Fibroblast of the aortic adventitia (primary cell): ENCODE measurements around the gene NCAPH2. TPM values are rescaled to one million over a fixed set of nuclear protein-coding genes. Genes with fewer than 3 reads are reported as not detected.

Experiments used
- DNase-seq: peaks from one replicate; pipeline ENCODE4 v3.0.0-alpha.2; 2010; ENCODE audit warnings: low read depth
- H3K4me3 ChIP-seq: 2 replicates; pipeline ENCODE4 v1.5.1; 2011; ENCODE audit warnings: low read depth, mild to moderate bottlenecking, control low read depth, low read length, moderate library complexity
- total RNA-seq: library from RNA; depleted of rRNA; stranded (reverse); fragments of >200 nt; gene quantifications from 2 replicates; pipeline ENCODE4 v1.2.3, GENCODE V29; 2012; ENCODE audit warnings: low replicate concordance
- TF ChIP-seq, protein P1 (sequence below): IDR thresholded peaks from 2 replicates; pipeline ENCODE4 v1.5.1; 2011; ENCODE audit warnings: mild to moderate bottlenecking, low read length, control low read depth, inconsistent platforms; ENCODE audit not compliant: insufficient read depth

Gene NCAPH2
- total RNA-seq, 1 donor, result 49.1 TPM

DNA sequence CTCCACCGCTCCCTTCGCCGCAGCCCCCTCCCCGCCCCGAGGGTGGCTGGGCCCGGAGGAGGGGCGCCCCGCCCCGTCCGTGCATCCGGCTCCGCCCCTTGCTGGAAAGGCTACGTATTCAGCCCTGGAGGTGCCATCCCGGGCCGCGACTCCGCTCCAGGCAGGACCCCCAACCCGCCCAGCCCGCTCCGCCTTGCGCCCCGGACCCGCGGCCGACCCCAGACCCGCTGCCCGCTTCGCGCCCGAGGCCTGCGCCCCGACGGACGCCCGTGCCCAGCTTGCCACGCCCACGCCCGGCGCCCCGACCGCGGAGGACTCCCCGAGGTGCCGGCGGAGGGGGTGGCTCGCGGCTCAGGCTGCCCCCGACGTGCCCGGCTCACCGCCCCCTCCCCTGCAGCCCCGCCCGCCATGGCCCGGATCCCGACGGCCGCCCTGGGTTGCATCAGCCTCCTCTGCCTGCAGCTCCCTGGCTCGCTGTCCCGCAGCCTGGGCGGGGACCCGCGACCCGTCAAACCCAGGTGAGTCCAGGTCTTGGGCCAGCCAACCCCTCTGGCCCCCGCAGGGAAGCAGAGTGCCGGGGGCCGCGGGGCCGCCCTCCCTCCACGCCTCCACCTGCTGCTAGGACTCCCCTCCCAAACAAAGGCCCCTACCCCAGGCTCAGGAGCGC lies 26.5 kb upstream of the NCAPH2 start, which contains the start of gene ADM2:
TSS of gene ADM2 (plus strand) at position 104 of the 667 bp plus-strand sequence. CDS start at position 409, 305 bp downstream.
- DNase-seq, result peak; percentile 39
- peak within 1 kb of the TSS; percentile 83 for H3K4me3 ChIP-seq
- TF ChIP-seq, protein P1, sequence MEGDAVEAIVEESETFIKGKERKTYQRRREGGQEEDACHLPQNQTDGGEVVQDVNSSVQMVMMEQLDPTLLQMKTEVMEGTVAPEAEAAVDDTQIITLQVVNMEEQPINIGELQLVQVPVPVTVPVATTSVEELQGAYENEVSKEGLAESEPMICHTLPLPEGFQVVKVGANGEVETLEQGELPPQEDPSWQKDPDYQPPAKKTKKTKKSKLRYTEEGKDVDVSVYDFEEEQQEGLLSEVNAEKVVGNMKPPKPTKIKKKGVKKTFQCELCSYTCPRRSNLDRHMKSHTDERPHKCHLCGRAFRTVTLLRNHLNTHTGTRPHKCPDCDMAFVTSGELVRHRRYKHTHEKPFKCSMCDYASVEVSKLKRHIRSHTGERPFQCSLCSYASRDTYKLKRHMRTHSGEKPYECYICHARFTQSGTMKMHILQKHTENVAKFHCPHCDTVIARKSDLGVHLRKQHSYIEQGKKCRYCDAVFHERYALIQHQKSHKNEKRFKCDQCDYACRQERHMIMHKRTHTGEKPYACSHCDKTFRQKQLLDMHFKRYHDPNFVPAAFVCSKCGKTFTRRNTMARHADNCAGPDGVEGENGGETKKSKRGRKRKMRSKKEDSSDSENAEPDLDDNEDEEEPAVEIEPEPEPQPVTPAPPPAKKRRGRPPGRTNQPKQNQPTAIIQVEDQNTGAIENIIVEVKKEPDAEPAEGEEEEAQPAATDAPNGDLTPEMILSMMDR, result no peak

DNA sequence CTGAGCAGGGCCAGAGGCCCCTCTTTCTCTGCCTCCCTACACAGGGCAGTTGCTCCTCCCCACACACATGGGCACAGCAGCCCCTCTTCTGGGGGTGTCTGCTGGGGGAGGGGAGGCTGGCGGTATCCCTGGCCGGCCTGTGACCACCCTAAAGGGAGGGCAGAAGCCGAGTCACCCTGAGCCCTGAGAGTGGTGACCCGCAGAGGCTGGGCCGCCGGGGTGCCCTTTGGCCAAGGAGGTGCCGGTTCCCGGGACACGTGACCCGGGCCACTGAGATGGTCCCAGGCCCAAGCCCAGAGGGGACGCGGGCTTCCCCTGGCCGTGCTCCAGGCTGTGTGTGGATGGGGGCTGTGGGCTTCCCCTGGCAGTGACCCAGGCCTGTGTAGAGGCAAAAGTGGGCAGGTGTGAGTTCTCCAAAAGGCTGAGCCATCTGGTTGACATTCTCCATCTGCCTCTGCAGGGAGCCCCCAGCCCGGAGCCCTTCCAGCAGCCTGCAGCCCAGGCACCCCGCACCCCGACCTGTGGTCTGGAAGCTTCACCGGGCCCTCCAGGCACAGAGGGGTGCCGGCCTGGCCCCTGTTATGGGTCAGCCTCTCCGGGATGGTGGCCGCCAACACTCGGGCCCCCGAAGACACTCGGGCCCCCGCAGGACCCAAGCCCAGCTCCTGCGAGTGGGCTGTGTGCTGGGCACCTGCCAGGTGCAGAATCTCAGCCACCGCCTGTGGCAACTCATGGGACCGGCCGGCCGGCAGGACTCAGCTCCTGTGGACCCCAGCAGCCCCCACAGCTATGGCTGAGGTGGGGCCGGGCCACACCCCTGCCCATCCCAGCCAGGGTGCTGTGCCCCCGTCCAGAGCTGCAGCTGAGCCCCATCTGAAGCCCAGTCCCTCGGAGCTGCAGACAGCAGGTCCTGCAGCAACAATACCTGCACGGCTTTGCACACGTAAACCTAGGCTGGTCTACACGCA lies 25.6 kb upstream of the NCAPH2 start:
- DNase-seq, result no peak
- TF ChIP-seq, protein P1, result no peak
- H3K4me3 ChIP-seq, result peak overlapping the region; percentile 83

DNA sequence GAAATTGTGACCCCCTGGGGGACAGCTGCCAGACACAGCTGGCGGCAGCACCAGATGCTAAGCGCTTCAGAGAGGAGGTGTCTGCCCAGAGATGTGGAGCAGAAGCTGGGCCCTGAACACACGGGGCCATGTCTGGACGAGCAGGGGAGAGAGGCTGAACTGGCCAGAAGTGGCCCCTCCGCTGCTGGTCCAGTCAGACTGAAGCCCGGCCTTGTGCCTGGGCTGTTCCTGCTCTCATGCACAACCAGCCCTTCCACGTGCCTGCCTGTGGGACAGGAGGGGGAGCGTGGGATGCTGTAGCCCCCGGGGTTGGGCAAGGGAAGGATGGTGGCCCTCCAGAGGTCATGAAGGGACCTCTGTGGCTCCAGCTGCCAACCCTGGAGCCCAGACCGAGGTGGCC lies 24.9 kb upstream of the NCAPH2 start:
- H3K4me3 ChIP-seq, result peak overlapping the region; percentile 83
- TF ChIP-seq, protein P1, result no peak

DNA sequence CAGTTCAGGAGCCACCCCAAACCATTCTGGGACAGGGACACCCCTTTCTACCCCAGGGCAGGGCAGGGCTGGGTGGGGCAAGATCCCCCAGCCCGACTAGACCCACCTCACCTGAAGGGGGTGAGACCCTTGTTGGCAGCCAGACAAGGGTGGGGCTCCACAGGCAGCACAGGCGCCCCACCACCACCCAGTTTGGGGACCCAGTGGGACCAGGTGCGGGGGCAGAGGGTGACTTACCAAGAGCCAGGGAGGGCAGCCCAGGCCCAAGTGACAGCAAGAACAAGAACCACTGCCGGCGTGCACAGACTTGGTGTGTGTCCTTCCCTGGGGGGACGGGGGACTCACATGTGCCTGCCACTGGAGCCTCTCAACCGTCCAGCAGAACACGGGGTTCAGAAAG lies 24.5 kb upstream of the NCAPH2 start:
- no peak overlapping the region for H3K4me3 ChIP-seq
- TF ChIP-seq, protein P1, result no peak
- no peak for DNase-seq

More for the DNA sequence above, 24.9 kb upstream of the NCAPH2 start:
- DNase-seq, result no peak

DNA sequence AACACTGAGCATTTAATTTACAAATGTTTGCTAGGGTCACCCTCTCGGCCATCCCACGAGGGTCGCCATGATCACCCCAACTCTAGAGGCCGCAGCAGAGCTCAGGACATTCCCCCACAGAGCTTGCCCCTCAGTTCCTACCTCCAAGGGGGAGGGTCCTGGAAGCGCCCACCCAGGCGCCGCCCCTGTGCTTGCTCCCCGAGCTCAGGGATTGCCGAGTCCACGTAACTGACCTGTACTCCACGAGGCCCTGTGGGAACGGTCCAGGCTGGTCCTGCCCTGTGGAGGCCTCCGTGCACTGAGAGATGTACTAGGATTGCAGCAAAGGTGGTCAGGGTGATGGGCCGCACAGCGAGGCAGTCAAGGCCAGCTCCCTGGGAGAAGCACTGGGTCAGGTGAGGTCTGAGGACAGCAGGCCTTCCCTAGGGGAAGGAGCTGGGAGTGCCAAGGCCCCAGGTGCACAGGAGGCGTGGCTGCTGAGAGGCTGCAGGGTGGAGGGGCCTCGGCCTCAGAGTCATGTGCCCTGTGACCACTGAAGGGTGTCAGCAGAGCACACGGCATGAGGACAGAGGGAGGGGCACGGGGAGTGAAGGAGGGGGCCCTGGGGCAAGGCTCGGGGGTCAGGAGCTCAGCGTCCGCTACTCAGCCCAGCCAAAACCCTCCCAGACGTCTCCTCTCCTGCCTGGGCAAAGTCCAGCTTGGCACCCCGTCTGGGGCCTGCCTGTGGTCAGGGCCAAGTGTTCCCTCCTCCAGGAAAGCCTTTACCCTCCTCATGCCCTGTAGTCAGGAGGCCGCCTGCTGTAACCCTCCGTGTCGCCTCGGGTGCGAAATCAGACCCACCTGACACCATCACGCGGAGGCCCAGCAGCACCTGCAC lies 23.8 kb upstream of the NCAPH2 start:
- DNase-seq, result no peak
- TF ChIP-seq, protein P1, result no peak
- no peak overlapping the region for H3K4me3 ChIP-seq
